ENCODE results near the gene IQCK.

- TF ChIP-seq CTCF (IDR thresholded peaks at IDR 0.05) = no peak
- TF ChIP-seq EP300 (IDR thresholded peaks at IDR 0.05) = no peak
Observed at GRCh38 chr16:19857593-19858339, 139.7 kb downstream of the IQCK start.

Data from stomach (tissue), 4 donors.